ENCODE results near the gene NECTIN4. TPM values are rescaled to one million over a fixed set of nuclear protein-coding genes. Genes with fewer than 3 reads are reported as not detected.

NECTIN4 gene
- total RNA-seq, 4 donors from 2014 or later = not detected

- TF ChIP-seq CTCF (IDR thresholded peaks at IDR 0.05 in 4 of 5, conservative IDR thresholded peaks at IDR 0.05 in 1 of 5) (no peak), POLR2A (IDR thresholded peaks at IDR 0.05) (no peak)
- no peak for DNase-seq
- no peak for ATAC-seq
- intact Hi-C loops (cut with DNase I; ENCODE audit: low total_unique reads) = loop anchor here (2.0 kb wide), 3 partner anchors 55 to 181 kb away; partner anchors contain the start of gene USP21
- no peaks in the 10 kb centered on the region for H3K9me3 ChIP-seq
- in situ Hi-C loops (cut with MboI; ENCODE audit: low sequenced_read_pairs in 4 of 4) = loop anchor here in 1 of 4 donors (10.0 kb wide), 1 partner anchor 107 kb away; the partner anchor contains the start of genes UFC1 and USP21
- no peaks in the 10 kb centered on the region for H3K27me3 ChIP-seq
- H3K4me3 ChIP-seq = no peak overlapping the region
- H3K4me1 ChIP-seq = peaks cover 17 to 21% of the 10 kb centered on the region in 2 donors
- no peak overlapping the region for H3K27ac ChIP-seq
- peaks cover 0 to 5% of the 10 kb centered on the region in 2 donors for H3K36me3 ChIP-seq
Observed at GRCh38 chr1:161047436-161048420, 41.6 kb downstream of the NECTIN4 start.

- DNase-seq = no peak
- H3K4me3 ChIP-seq = peak overlapping the region; percentile 87 to 99 (median 90)
- in situ Hi-C loops (cut with MboI; ENCODE audit: low sequenced_read_pairs in 4 of 4) = loop anchor here in 1 of 4 donors (10.0 kb wide), 1 partner anchor 108 kb away; the partner anchor contains the start of genes UFC1 and USP21
- no peak for TF ChIP-seq POLR2A (IDR thresholded peaks at IDR 0.05)
- TF ChIP-seq CTCF (IDR thresholded peaks at IDR 0.05 in 4 of 5, conservative IDR thresholded peaks at IDR 0.05 in 1 of 5) = no peak
- H3K27ac ChIP-seq = peak overlapping the region; percentile 88 to 98 (median 94)
- peaks cover 17 to 21% of the 10 kb centered on the region in 2 donors for H3K4me1 ChIP-seq
- no peak for ATAC-seq
- peaks cover 0 to 16% of the 10 kb centered on the region in 2 donors for H3K36me3 ChIP-seq
- H3K27me3 ChIP-seq = no peaks in the 10 kb centered on the region
- intact Hi-C loops (cut with DNase I; ENCODE audit: low total_unique reads) = loop anchor here (2.0 kb wide), 3 partner anchors 54 to 182 kb away; partner anchors contain the start of gene USP21
- H3K9me3 ChIP-seq = no peaks in the 10 kb centered on the region
Observed at GRCh38 chr1:161046605-161047228, 42.6 kb downstream of the NECTIN4 start.

GRCh38 chr1:161045736-161046604 is 43.4 kb downstream of the NECTIN4 start, which contains the start of gene USF1:
USF1 (minus strand) TSS chr1:161045977; CDS start chr1:161043275, 2,702 bp downstream.
- intact Hi-C loops (cut with DNase I; ENCODE audit: low total_unique reads) = loop anchor here (1.0 to 2.0 kb wide), 6 partner anchors 51 to 353 kb away; partner anchors contain the start of genes DEDD and USP21
- TF ChIP-seq CTCF (IDR thresholded peaks at IDR 0.05 in 4 of 5, conservative IDR thresholded peaks at IDR 0.05 in 1 of 5) = no peak
- TF ChIP-seq POLR2A (IDR thresholded peaks at IDR 0.05) = peak in 1 of 2 donors; percentile 68

More at GRCh38 chr1:161045736-161046604, 43.4 kb downstream of the NECTIN4 start, which contains the start of gene USF1:
- Histone ChIP-seq H3K27me3 (no peaks in the 10 kb centered on the region), H3K36me3 (peaks cover 0 to 23% of the 10 kb centered on the region in 2 donors), H3K27ac (peak within 1 kb of the TSS; percentile 88 to 98 (median 94)), H3K4me3 (peak within 1 kb of the TSS; percentile 87 to 99 (median 90)), H3K4me1 (peaks cover 17 to 21% of the 10 kb centered on the region in 2 donors), H3K9me3 (no peaks in the 10 kb centered on the region)
- in situ Hi-C loops (cut with MboI; ENCODE audit: low sequenced_read_pairs in 4 of 4) = loop anchor here in 1 of 4 donors (10.0 kb wide), 1 partner anchor 109 kb away; the partner anchor contains the start of genes UFC1 and USP21
- ATAC-seq (peak; percentile 97), DNase-seq (peak; percentile 85 to 93)

Measured in gastrocnemius medialis (tissue), 4 donors.